Measurements from ENCODE around the gene IGSF9.

DNA sequence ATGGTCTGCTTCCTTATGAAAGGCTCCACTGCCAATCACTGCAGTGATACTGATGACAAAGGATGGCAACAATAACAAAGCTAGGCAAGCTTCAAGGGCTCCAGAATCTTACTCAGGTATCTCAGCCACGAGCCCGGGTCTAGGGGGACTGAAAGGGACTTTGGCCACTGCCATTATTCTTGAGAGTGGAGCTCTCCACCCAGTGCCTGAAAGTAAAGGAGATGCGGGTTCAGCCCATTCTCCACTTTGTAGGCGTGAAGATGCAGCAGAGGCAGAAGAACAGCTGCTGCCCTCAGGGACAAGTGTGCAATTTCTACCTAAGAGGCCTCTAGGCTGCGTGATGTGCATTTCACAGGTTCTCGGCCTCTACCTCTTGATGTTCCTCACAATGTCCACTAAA is 40.1 kb upstream of the IGSF9 start:
- TF ChIP-seq CTCF (conservative IDR thresholded peaks at IDR 0.05 in 1 of 2, IDR thresholded peaks at IDR 0.05 in 1 of 2; ENCODE audit: extremely low read depth in 1 of 2, insufficient read depth in 1 of 2, low read depth in 1 of 2, low read length in 2 of 2) (no peak), EZH2 (IDR thresholded peaks at IDR 0.05; ENCODE audit: borderline replicate concordance, low read length) (no peak)

Data from mammary epithelial cell (primary cell).